Measurements from ENCODE around the gene EEF2KMT.

The EEF2KMT gene

GRCh38 chr16:5075637-5076036 is 22.0 kb downstream of the EEF2KMT start:
- TF ChIP-seq CREB1 (IDR thresholded peaks at IDR 0.05; ENCODE audit: low read depth) (no peak), MAX (IDR thresholded peaks at IDR 0.05) (no peak), CEBPB (IDR thresholded peaks at IDR 0.05) (no peak), TCF12 (IDR thresholded peaks at IDR 0.05; ENCODE audit: low read depth) (no peak), TAF1 (IDR thresholded peaks at IDR 0.05; ENCODE audit: low read depth) (no peak), RAD21 (IDR thresholded peaks at IDR 0.05; ENCODE audit: low read depth) (no peak), USF1 (IDR thresholded peaks at IDR 0.05) (no peak), TEAD4 (IDR thresholded peaks at IDR 0.05) (no peak), EGR1 (IDR thresholded peaks at IDR 0.05) (no peak), ZBTB7A (IDR thresholded peaks at IDR 0.05; ENCODE audit: low read depth) (no peak), YY1 (IDR thresholded peaks at IDR 0.05; ENCODE audit: low read depth) (no peak), FOXM1 (IDR thresholded peaks at IDR 0.05; ENCODE audit: borderline replicate concordance, low read depth) (no peak), EP300 (IDR thresholded peaks at IDR 0.05; ENCODE audit: borderline replicate concordance) (no peak), NFIC (IDR thresholded peaks at IDR 0.05) (no peak), REST (IDR thresholded peaks at IDR 0.05; ENCODE audit: low read depth) (no peak)

- TF ChIP-seq CEBPB (IDR thresholded peaks at IDR 0.05) (no peak), TEAD4 (IDR thresholded peaks at IDR 0.05) (no peak), EGR1 (IDR thresholded peaks at IDR 0.05) (no peak), EP300 (IDR thresholded peaks at IDR 0.05; ENCODE audit: borderline replicate concordance) (no peak), NFIC (IDR thresholded peaks at IDR 0.05) (no peak), TAF1 (IDR thresholded peaks at IDR 0.05; ENCODE audit: low read depth) (no peak)
Measured at GRCh38 chr16:5073279-5073629, 24.3 kb downstream of the EEF2KMT start.

- TF ChIP-seq MAX (IDR thresholded peaks at IDR 0.05) (no peak), FOXM1 (IDR thresholded peaks at IDR 0.05; ENCODE audit: borderline replicate concordance, low read depth) (no peak), RAD21 (IDR thresholded peaks at IDR 0.05; ENCODE audit: low read depth) (no peak), NFIC (IDR thresholded peaks at IDR 0.05) (no peak), CREB1 (IDR thresholded peaks at IDR 0.05; ENCODE audit: low read depth) (no peak), CEBPB (IDR thresholded peaks at IDR 0.05) (no peak), ZBTB7A (IDR thresholded peaks at IDR 0.05; ENCODE audit: low read depth) (no peak), YY1 (IDR thresholded peaks at IDR 0.05; ENCODE audit: low read depth) (no peak), USF1 (IDR thresholded peaks at IDR 0.05) (no peak), TCF12 (IDR thresholded peaks at IDR 0.05; ENCODE audit: low read depth) (no peak), TAF1 (IDR thresholded peaks at IDR 0.05; ENCODE audit: low read depth) (no peak), EP300 (IDR thresholded peaks at IDR 0.05; ENCODE audit: borderline replicate concordance) (no peak)
Measured at GRCh38 chr16:5072334-5073278, 25.0 kb downstream of the EEF2KMT start.

- TF ChIP-seq USF1 (IDR thresholded peaks at IDR 0.05) (peak; percentile 98), TCF12 (IDR thresholded peaks at IDR 0.05; ENCODE audit: low read depth) (peak; percentile 26; the same call in 1 of the 2 replicates), MAX (IDR thresholded peaks at IDR 0.05) (peak; percentile 84), RAD21 (IDR thresholded peaks at IDR 0.05; ENCODE audit: low read depth) (no peak), TAF1 (IDR thresholded peaks at IDR 0.05; ENCODE audit: low read depth) (peak; percentile 97), YY1 (IDR thresholded peaks at IDR 0.05; ENCODE audit: low read depth) (peak; percentile 99), EP300 (IDR thresholded peaks at IDR 0.05; ENCODE audit: borderline replicate concordance) (no peak), EGR1 (IDR thresholded peaks at IDR 0.05) (peak; percentile 49; the same call in 1 of the 2 replicates), ZBTB7A (IDR thresholded peaks at IDR 0.05; ENCODE audit: low read depth) (0 out of 2 replicates have a peak, but pooled peaks have one; percentile 21)
Measured at GRCh38 chr16:5071681-5072333, 25.8 kb downstream of the EEF2KMT start, which contains the start of gene ALG1. TSS of gene ALG1 (plus strand) at chr16:5071843. CDS start at chr16:5071850, 7 bp downstream.

- TF ChIP-seq TAF1 (IDR thresholded peaks at IDR 0.05; ENCODE audit: low read depth) = no peak
- TF ChIP-seq EP300 (IDR thresholded peaks at IDR 0.05; ENCODE audit: borderline replicate concordance) = no peak
- no peak for TF ChIP-seq TEAD4 (IDR thresholded peaks at IDR 0.05)
- no peak for TF ChIP-seq ZBTB7A (IDR thresholded peaks at IDR 0.05; ENCODE audit: low read depth)
- TF ChIP-seq RAD21 (IDR thresholded peaks at IDR 0.05; ENCODE audit: low read depth) = no peak
- no peak for TF ChIP-seq TCF12 (IDR thresholded peaks at IDR 0.05; ENCODE audit: low read depth)
- no peak for TF ChIP-seq EGR1 (IDR thresholded peaks at IDR 0.05)
- TF ChIP-seq CREB1 (IDR thresholded peaks at IDR 0.05; ENCODE audit: low read depth) = no peak
- TF ChIP-seq MAX (IDR thresholded peaks at IDR 0.05) = no peak
- no peak for TF ChIP-seq YY1 (IDR thresholded peaks at IDR 0.05; ENCODE audit: low read depth)
- no peak for TF ChIP-seq REST (IDR thresholded peaks at IDR 0.05; ENCODE audit: low read depth)
- TF ChIP-seq NFIC (IDR thresholded peaks at IDR 0.05) = no peak
- TF ChIP-seq CEBPB (IDR thresholded peaks at IDR 0.05) = no peak
- no peak for TF ChIP-seq FOXM1 (IDR thresholded peaks at IDR 0.05; ENCODE audit: borderline replicate concordance, low read depth)
- no peak for TF ChIP-seq USF1 (IDR thresholded peaks at IDR 0.05)
Measured at GRCh38 chr16:5071341-5071680, 26.3 kb downstream of the EEF2KMT start.

Measured in Ishikawa (cell line).